Endometrial microvascular endothelial cells (primary cell): ENCODE measurements around the gene ZNF548. TPM values are rescaled to one million over a fixed set of nuclear protein-coding genes. Genes with fewer than 3 reads are reported as not detected.
"Not testable (repeated sequence)": the region's sequence is repeated elsewhere in the genome, so short reads cannot be mapped to it uniquely, and the experiment has no call there.

ENCODE experiments used
- in situ Hi-C: cut with HindIII; loops from 2 replicates; pipeline ENCODE4 v1.10.0; 2017; ENCODE audit warnings: low sequenced_read_pairs, low pct_unique_long_range_greater_than_20kb; ENCODE audit errors: inconsistent ontology term
- total RNA-seq: library from RNA; depleted of rRNA; stranded (reverse); fragments of >200 nt; gene quantifications from one replicate; pipeline ENCODE4 v1.2.3, GENCODE V29; 2015; ENCODE audit errors: inconsistent ontology term

The ZNF548 gene
- 7.5 TPM for total RNA-seq

- in situ Hi-C loops: no loop called here
Measured at GRCh38 chr19:57389730-57390598, at the start of gene ZNF548. Gene ZNF548 (plus strand): TSS chr19:57389854. CDS start chr19:57390100, 246 bp downstream.

- in situ Hi-C loops: no loop called here
Measured at GRCh38 chr19:57342582-57342981, 47.1 kb upstream of the ZNF548 start.

- in situ Hi-C loops: no loop called here
Measured at GRCh38 chr19:57348136-57348535, 41.5 kb upstream of the ZNF548 start.

- in situ Hi-C loops: no loop called here
Measured at GRCh38 chr19:57350877-57351805, 38.5 kb upstream of the ZNF548 start, which contains the start of gene ZNF304. Gene ZNF304 (plus strand): TSS chr19:57351271. CDS start chr19:57351665, 394 bp downstream.

- in situ Hi-C loops: no loop called here
Measured at GRCh38 chr19:57351867-57352266, 37.8 kb upstream of the ZNF548 start.

- in situ Hi-C loops: no loop called here
Measured at GRCh38 chr19:57355916-57356315, 33.7 kb upstream of the ZNF548 start.

GRCh38 chr19:57357406-57357805, 32.2 kb upstream of the ZNF548 start:
- in situ Hi-C loops: no loop called here

- in situ Hi-C loops: no loop called here
Measured at GRCh38 chr19:57359300-57359699, 30.4 kb upstream of the ZNF548 start.

- in situ Hi-C loops: no loop called here
Measured at GRCh38 chr19:57362419-57362818, 27.2 kb upstream of the ZNF548 start.

- in situ Hi-C loops: no loop called here
Measured at GRCh38 chr19:57362997-57363687, 26.5 kb upstream of the ZNF548 start, which contains the start of the genes TRAPPC2B and ZNF547. Gene TRAPPC2B (plus strand): TSS chr19:57363551. CDS start chr19:57364834, 1,283 bp downstream. Gene ZNF547 (plus strand): TSS chr19:57363551. CDS start chr19:57368556, 5,005 bp downstream.

GRCh38 chr19:57363688-57364181, 25.9 kb upstream of the ZNF548 start:
- in situ Hi-C loops: no loop called here

GRCh38 chr19:57366776-57367175, 22.9 kb upstream of the ZNF548 start:
- in situ Hi-C loops: no loop called here

GRCh38 chr19:57374179-57374578, 15.5 kb upstream of the ZNF548 start:
- in situ Hi-C loops: no loop called here

- in situ Hi-C loops: not testable (repeated sequence)
Measured at GRCh38 chr19:57374647-57375046, 15.0 kb upstream of the ZNF548 start.

GRCh38 chr19:57376151-57376550, 13.5 kb upstream of the ZNF548 start:
- in situ Hi-C loops: no loop called here

GRCh38 chr19:57377498-57378146, 12.0 kb upstream of the ZNF548 start:
- in situ Hi-C loops: no loop called here

GRCh38 chr19:57380923-57381322, 8.7 kb upstream of the ZNF548 start:
- in situ Hi-C loops: no loop called here

GRCh38 chr19:57382806-57383488, 6.7 kb upstream of the ZNF548 start:
- in situ Hi-C loops: no loop called here
